Neural progenitor cell (in vitro differentiated cells): ENCODE data around the gene NALCN. TPM values are rescaled to one million over a fixed set of nuclear protein-coding genes. Genes with fewer than 3 reads are reported as not detected.

Experiments used
- DNase-seq: peaks from one replicate; pipeline ENCODE4 v3.0.0-alpha.2; 2016; ENCODE audit warnings: low spot score
- H2AFZ ChIP-seq: fragments of 200-600 bp; sonication (generic); replicated peaks from 2 replicates; pipeline ENCODE4 v1.6.1; 2016; ENCODE audit warnings: antibody characterized with exemption
- H3F3A ChIP-seq: fragments of 200-600 bp; sonication (generic); 2 replicates; pipeline ENCODE4 v1.6.1; 2016; ENCODE audit warnings: antibody characterized with exemption, low read depth
- H3K27ac ChIP-seq: fragments of 200-600 bp; sonication (generic); 2 replicates; pipeline ENCODE4 v1.5.1; 2016; ENCODE audit warnings: mild to moderate bottlenecking
- H3K27me3 ChIP-seq: fragments of 200-600 bp; sonication (generic); 2 replicates; pipeline ENCODE4 v1.6.1; 2016; ENCODE audit warnings: mild to moderate bottlenecking, moderate library complexity
- H3K36me3 ChIP-seq: fragments of 200-600 bp; sonication (generic); 2 replicates; pipeline ENCODE4 v1.5.1; 2016
- H3K4me1 ChIP-seq: fragments of 200-600 bp; sonication (generic); 2 replicates; pipeline ENCODE4 v1.6.1; 2016; ENCODE audit warnings: mixed run types
- H3K4me2 ChIP-seq: fragments of 200-600 bp; sonication (generic); 2 replicates; pipeline ENCODE4 v1.6.1; 2016
- H3K4me3 ChIP-seq: fragments of 200-600 bp; sonication (generic); 2 replicates; pipeline ENCODE4 v1.5.1; 2016
- H3K79me2 ChIP-seq: fragments of 200-600 bp; sonication (generic); 2 replicates; pipeline ENCODE4 v1.6.1; 2016; ENCODE audit warnings: low read depth
- H3K9ac ChIP-seq: fragments of 200-600 bp; sonication (generic); 2 replicates; pipeline ENCODE4 v1.6.1; 2016
- H3K9me3 ChIP-seq: fragments of 200-600 bp; sonication (generic); 2 replicates; pipeline ENCODE4 v1.5.1; 2016; ENCODE audit warnings: low read depth
- H4K20me1 ChIP-seq: fragments of 200-600 bp; sonication (generic); 2 replicates; pipeline ENCODE4 v1.6.1; 2016; ENCODE audit warnings: low read depth
- H3K27ac Mint-ChIP-seq: 3 replicates; pipeline ENCODE4 v1.8.0; 2021; ENCODE audit warnings: mixed read lengths
- H3K27me3 Mint-ChIP-seq: 2 replicates; pipeline ENCODE4 v1.8.0; 2022; ENCODE audit warnings: low read depth, mild to moderate bottlenecking, inconsistent platforms, moderate library complexity, mixed read lengths; ENCODE audit not compliant: insufficient read depth
- H3K36me3 Mint-ChIP-seq: 3 replicates; pipeline ENCODE4 v1.8.0; 2021; ENCODE audit warnings: mixed read lengths
- H3K4me1 Mint-ChIP-seq: 3 replicates; pipeline ENCODE4 v1.8.0; 2021; ENCODE audit warnings: mixed read lengths
- H3K4me3 Mint-ChIP-seq: 3 replicates; pipeline ENCODE4 v1.8.0; 2021; ENCODE audit warnings: mild to moderate bottlenecking, moderate library complexity, mixed read lengths
- H3K9me3 Mint-ChIP-seq: 3 replicates; pipeline ENCODE4 v1.8.0; 2020; ENCODE audit warnings: mixed read lengths
- CTCF ChIP-seq: fragments of 200-600 bp; sonication (generic); IDR thresholded peaks from 2 replicates; pipeline ENCODE4 v1.5.1; 2017; ENCODE audit warnings: antibody characterized with exemption, mild to moderate bottlenecking
- EZH2 ChIP-seq: fragments of 200-600 bp; sonication (generic); IDR thresholded peaks from 2 replicates; pipeline ENCODE4 v1.6.1; 2017; ENCODE audit warnings: antibody characterized with exemption, mild to moderate bottlenecking, moderate library complexity
- EZH2phosphoT487 ChIP-seq: fragments of 200-600 bp; sonication (generic); IDR thresholded peaks from 2 replicates; pipeline ENCODE4 v1.6.1; 2017; ENCODE audit warnings: antibody characterized with exemption
- total RNA-seq: library from RNA; depleted of rRNA; stranded (reverse); fragments of >200 nt; gene quantifications from 2 replicates; pipeline ENCODE4 v1.2.3, GENCODE V29; 2015; ENCODE audit warnings: low replicate concordance

Gene NALCN
- total RNA-seq, 1 donor from 2014 or later: 1.1 TPM

GRCh38 chr13:101452519-101453485, 36.5 kb upstream of the NALCN start, which contains the start of gene ITGBL1:
TSS of gene ITGBL1 (plus strand) at chr13:101452675. CDS start at chr13:101452834, 159 bp downstream.
- Histone ChIP-seq H3K9ac (no peak within 1 kb of the TSS), H4K20me1 (no peaks in the 10 kb centered on the region), H3K9me3 (no peaks in the 10 kb centered on the region), H3K4me3 (no peak within 1 kb of the TSS), H3K4me1 (no peaks in the 10 kb centered on the region), H2AFZ (no peak within 1 kb of the TSS), H3K27me3 (no peaks in the 10 kb centered on the region), H3K79me2 (no peaks in the 10 kb centered on the region), H3K27ac (no peak within 1 kb of the TSS), H3K4me2 (no peak within 1 kb of the TSS), H3F3A (no peaks in the 10 kb centered on the region), H3K36me3 (no peaks in the 10 kb centered on the region)
- DNase-seq: no peak
- Mint-ChIP-seq H3K4me1 (peaks cover 3% of the 10 kb centered on the region), H3K9me3 (no peaks in the 10 kb centered on the region), H3K4me3 (no peak within 1 kb of the TSS), H3K36me3 (no peaks in the 10 kb centered on the region), H3K27ac (no peak within 1 kb of the TSS), H3K27me3 (no peaks in the 10 kb centered on the region)
- TF ChIP-seq CTCF: no peak
- no peak for TF ChIP-seq EZH2
- no peak for TF ChIP-seq EZH2phosphoT487

DNA sequence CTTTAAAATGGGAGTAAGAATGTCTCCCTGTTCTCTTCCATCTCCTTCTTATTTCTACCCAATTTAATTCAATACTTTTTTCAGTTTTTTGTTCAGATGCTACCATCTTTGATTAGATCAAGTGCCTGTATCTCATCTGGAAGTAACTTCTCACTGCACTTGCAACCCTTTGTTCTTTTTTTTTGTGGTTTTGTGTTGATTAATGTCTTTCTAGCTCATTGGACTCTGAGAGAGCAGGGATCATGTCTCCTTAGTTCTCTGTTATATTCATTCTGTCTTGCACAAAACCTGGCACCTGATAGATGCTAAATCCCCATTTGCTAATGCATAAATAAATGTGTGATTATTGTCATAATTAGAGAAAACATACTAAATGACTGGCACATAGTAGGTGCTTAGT, 35.3 kb upstream of the NALCN start:
- Histone ChIP-seq H3K4me3 (no peak overlapping the region), H4K20me1 (no peaks in the 10 kb centered on the region), H3K36me3 (no peaks in the 10 kb centered on the region), H3K27me3 (no peaks in the 10 kb centered on the region), H2AFZ (no peak overlapping the region), H3F3A (no peaks in the 10 kb centered on the region), H3K27ac (no peak overlapping the region), H3K9me3 (no peaks in the 10 kb centered on the region), H3K9ac (no peak overlapping the region), H3K4me2 (no peak overlapping the region), H3K4me1 (no peaks in the 10 kb centered on the region), H3K79me2 (no peaks in the 10 kb centered on the region)
- no peaks in the 10 kb centered on the region for H3K9me3 Mint-ChIP-seq
- no peaks in the 10 kb centered on the region for H3K27me3 Mint-ChIP-seq
- H3K27ac Mint-ChIP-seq: no peak overlapping the region
- no peak overlapping the region for H3K4me3 Mint-ChIP-seq
- no peaks in the 10 kb centered on the region for H3K36me3 Mint-ChIP-seq
- DNase-seq: no peak
- peaks cover 3% of the 10 kb centered on the region for H3K4me1 Mint-ChIP-seq
- TF ChIP-seq EZH2: no peak
- TF ChIP-seq CTCF: no peak
- TF ChIP-seq EZH2phosphoT487: no peak

GRCh38 chr13:101450749-101451130, 34.4 kb upstream of the NALCN start:
- H3K27ac Mint-ChIP-seq: no peak overlapping the region
- TF ChIP-seq EZH2phosphoT487 (no peak), EZH2 (no peak), CTCF (no peak)

More at GRCh38 chr13:101450749-101451130, 34.4 kb upstream of the NALCN start:
- H3K4me3 Mint-ChIP-seq: no peak overlapping the region
- Histone ChIP-seq H3K36me3 (no peaks in the 10 kb centered on the region), H3K27ac (no peak overlapping the region), H3F3A (no peaks in the 10 kb centered on the region), H2AFZ (no peak overlapping the region), H3K4me3 (no peak overlapping the region), H3K79me2 (no peaks in the 10 kb centered on the region), H3K9me3 (no peaks in the 10 kb centered on the region), H3K27me3 (no peaks in the 10 kb centered on the region), H3K9ac (no peak overlapping the region), H4K20me1 (no peaks in the 10 kb centered on the region), H3K4me1 (no peaks in the 10 kb centered on the region), H3K4me2 (no peak overlapping the region)
- no peak for DNase-seq
- no peaks in the 10 kb centered on the region for H3K27me3 Mint-ChIP-seq
- no peaks in the 10 kb centered on the region for H3K36me3 Mint-ChIP-seq
- H3K9me3 Mint-ChIP-seq: no peaks in the 10 kb centered on the region
- peaks cover 3% of the 10 kb centered on the region for H3K4me1 Mint-ChIP-seq
